ENCODE data around the gene IFT43.

- TF ChIP-seq CTCF (IDR thresholded peaks at IDR 0.05), result no peak
- no peak for TF ChIP-seq POLR2AphosphoS5 (IDR thresholded peaks at IDR 0.05)
Measured at GRCh38 chr14:76007379-76007778, 21.8 kb downstream of the IFT43 start.

All from breast epithelium (tissue), 3 donors.